8988T (cell line): Measurements from ENCODE around the gene AATK.

Source experiments
- DNase-seq: peaks from one replicate; pipeline ENCODE4 v3.0.0; 2011

AATK gene

DNA sequence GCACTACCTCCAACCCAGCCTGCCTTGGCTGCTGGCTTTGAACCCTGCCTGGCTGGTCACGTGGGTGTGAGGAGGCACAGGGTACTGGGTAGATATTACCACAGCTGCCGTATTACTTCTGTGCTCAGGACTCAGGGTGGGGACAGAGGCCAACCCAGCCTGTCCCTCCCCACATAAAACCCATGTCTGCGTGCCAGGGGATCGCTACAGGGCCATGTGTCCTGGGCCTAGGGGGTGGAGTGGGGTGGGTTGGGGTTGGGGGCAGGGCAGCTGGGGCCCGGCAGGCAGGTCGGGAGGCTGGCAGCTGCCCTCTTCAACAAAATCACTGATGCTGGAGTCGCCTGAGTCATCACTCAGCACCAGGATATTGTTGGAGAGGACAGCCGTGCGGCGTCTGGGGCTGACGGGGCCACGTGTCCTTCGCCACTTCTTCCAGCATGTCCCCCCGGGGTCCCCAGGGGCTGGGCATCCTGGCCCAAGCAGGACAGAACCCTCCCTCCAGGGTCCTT is 40.4 kb downstream of the AATK start:
- DNase-seq = no peak

DNA sequence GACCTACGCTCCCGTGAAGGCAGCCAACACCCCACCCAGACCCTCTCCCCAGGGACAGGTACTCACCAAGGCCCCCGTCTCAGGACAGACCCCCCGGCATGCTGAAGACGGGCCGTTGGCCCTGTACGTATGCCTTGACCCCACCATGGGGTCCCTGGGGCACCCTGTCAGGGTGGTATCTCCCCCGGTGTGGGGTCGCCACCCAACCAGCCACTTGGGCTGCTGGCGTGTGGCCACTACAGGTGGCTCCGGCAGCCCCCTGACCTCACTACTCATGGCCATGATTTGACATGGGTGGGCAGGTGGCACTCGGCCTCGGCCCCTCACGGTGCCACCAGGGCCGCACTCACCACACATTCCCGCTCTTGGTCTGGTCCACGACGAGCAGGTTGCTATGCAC is 41.6 kb downstream of the AATK start:
- no peak for DNase-seq

DNA sequence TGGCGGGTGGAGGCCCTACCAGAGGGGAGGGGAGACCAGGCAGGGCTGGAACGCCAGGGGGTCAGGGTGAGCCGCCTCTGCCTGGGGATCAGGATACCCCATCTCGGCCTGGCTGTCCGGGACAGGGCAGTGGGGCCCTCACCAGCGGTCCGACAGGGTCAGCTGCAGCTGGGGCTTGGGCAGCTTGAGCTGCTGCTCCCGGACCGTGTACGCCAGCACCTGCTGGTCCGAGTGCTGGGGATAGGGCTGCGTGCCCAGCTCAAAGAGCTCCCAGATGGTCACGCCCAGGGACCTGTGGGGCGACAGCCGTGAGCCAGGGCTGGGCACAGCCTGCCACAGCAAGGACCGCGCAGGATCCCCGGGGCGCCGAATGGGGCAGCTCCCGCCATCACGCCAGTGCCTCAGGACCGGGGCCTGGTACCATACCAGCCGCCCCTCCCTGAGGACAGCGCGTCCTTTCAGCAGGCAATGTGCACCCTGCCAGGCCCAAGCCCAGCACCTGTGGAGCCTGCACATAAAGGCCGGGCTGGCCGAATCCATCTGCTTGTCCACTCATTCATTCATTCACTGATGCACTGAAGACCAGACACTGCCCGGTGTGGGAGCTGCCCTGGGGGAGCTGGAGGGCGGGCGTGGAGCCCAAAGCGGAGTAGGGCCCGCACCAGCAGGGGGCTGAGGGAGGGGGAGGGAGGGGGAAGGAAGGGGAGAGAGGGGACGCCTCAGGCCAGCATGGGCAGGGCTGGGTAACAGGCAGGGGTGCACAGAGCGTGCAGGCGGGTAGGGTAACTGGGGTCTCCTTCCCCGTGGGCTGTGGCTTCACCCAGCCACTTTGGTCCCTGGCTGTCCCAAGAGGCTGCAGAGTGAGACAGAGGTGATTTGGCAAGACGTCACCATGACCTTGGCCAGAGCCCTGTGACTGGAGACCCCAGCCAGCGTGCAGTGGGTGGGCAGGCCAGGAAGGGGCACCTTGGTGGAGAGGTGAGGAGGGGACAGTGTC is 42.7 kb downstream of the AATK start:
- no peak for DNase-seq

DNA sequence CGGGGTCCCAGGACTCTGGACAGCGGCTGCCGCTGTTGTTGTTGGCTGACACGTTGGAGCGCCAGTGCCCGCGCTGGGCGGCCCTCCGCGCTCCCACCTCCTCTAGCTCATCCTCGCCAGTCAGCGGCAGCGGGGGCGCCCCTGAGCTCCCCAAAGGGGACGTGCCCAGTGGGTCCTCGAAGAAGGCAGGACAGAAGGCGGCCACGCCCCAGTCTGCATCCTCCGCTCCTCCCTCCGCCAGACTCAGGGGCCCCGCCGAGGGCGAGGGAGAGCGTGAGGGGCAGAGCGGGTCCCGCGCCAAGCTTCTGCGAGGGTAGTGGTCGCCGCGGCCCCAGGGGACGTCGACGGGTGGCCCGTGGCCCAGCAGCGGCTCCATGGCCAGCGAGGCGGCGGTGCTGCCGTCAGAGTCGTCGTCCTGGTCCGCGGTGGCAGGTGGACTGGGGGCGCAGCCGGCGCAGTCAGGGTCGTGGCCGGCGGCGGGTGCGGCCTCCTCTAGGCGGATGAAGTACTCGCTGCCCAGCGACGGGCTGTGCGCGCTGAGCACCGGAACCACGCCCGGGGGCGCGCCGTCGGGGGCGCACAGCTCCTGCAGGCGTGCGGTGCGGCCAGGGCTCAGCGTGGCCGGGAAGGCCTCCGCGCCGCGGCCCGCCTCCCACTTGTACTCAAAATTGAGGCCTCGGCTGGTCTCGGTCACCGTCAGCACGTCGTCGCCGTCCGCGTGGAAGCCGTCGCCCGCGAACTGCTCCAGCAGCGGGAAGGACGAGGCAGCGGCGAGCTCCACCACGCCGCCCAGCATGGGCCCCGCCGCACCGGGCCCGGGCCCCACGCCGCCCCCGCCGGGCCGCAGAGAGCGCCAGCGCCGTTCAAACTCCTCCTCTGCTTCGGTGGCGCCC is 43.9 kb downstream of the AATK start:
- no peak for DNase-seq

DNA sequence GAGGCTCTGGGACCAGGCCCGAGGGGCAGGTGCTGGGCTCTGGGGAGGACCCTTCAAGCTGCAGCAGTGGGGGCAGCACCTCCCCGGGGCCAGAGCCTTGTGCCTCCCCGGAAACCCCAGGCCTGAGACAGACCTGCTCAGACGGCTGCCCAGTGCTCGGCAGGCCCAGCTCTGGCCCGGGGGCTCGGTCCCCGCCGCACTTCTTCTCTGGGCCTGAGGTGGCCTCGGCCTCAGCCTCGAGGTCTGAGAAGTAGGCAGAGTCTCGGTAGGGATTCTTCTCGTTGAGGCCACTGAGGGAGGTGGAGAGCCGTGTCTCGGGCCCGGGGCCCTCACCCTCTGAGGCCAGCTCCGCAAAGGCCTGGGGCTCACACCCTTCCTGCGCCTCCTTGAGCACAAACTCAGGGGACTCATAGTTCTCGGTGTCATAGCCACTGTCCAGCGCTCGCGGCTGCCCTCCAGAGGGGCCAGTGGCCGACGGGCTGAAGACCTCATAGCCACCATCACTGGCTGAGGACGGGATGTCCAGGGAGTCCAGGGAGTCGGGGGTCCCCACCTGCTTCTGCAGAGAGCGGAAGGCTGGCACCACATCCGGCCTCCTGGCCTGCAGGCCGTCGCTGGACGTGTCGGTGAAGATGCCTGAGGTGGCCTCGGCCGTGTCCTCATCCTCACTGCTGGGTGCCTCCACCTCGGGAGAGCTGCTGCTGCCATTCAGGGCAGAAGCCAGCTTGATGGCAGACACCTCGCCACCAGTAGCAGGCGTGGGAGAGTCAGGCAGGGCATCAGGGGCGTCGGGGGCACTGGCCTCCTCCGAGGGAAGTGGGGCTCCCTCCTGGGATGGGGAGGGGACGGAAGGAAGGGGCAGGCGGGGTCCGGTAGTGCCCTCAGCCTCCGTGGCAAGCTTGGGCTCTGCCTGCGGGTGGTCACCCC is 45.1 kb downstream of the AATK start:
- DNase-seq = no peak

DNA sequence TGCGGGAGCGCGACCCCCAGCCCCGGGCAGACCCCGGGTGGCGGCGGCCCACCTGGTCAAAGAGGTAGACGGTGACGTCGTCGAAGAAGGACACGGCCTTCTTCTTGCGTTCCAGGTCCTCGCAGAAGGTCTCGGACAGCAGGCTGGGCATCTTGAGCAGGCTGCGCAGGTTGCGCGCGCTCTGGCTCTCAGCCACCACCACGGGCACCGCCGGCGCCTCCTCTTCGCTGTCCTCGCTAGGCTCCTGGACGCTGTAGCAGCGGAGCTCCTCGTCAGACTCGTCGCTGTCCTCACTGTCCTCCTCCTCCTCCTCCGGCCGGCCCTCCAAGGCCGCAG is 45.9 kb downstream of the AATK start:
- no peak for DNase-seq

DNA sequence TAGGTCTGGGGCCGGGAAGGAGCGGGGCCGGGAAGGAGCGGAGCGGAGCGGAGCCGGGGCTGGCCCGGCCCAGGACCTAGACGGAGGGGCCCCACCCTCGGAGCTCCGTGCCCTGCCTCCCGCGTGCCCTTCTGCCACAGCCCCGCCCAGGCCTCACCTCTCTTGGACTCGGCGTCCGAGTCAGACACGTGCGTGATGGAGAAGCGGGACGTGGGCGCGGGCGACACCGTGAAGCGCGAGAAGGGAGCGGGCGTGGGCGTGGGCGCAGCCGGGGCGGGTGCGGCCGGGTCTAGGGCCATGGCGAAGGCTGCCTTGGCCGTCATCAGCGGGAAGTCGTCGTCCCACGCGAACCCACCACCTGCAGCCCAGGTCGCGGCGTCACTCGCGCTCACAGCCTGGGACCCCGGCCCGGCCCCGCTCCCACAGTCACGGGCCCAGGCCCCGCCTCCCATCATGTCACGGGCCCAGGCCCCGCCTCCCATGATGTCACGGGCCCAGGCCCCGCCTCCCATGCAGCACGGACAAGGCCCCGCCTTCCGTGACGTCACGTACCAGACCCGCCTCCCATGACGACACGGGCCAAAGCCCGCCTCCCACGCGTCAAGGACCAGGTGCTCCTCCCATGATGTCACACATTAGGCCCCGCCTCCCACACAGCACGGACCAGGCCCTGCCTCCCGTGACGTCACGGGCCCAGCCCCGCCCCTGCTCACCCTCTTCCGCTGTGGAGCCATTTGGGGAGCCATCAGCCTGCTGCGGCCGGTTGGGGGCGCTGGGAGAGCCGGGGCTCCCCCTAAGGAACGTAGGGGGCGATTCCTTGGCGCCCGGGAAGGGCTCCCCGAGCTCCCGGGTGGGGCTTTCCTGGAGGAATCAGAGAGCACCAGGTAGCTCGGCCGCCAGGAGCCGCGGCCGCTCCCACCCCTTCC is 46.5 kb downstream of the AATK start:
- DNase-seq = peak; percentile 96

DNA sequence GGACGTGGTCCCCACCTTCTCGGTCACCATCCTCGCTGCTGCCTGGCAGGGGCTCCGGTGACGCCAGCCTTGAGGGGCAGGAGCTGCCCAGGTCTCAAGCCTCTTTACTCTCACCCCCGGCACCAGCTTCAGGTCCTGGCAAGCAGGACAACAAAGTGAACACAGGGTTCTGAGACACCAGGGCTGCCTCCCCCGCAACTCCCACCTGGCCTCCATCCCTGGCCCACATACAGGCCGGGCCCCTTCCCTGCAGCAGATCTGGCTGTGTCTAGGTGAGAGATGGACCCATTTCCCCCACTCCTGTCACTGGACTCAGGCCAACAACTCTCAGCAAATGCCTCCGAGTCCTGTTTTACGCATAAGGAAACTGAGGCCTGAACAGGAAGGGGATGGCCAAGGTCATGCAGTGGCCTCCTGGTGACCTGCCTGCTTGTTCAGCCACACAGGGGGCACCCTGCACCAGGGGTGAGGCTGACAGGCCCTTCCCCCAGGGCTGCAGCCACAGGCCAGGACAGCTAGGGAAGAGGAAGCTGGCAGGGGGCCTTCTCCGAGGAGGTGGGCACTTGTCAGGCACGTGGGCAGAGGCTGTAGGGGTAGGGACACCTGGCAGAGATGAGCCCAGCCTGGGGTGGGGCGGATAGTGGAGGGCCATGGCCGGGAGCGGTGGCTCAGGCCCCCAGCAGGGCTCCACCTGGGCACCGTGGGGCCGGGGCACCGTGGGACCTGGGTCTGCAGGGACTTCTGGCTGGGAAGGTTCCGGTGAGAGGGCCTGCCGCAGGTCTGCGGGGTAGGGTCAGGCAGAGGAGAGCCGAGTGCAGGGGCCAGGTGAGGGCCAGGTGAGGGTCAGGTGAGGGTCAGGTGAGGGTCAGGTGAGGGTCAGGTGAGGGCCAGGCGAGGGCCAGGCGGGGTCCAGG is 47.5 kb downstream of the AATK start:
- no peak for DNase-seq

DNA sequence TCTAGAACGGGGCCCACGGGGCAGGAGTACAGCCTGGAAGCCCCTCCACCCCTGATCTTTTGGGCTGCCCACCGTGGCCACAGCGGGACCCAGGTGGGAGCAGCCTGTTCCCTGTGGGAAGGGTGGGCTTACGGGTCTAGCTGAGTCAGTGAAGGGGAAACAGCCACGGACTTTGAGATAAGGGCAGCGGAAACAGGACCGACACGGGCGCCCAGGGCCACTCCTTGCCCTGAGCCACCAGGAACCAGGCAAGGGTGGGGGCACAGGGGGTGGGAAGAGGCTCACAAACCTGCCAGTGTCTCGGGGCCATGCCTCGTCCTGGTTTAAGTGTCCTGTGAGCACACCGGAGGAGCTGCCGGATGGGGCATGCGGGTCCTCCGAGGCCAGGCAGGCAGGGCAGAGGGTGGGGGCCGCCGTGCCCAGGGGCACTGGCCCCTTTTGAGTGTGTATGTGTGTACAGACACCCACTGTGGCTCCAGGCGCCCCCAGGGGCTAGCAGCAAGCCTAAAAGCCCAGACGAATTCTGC is 48.3 kb downstream of the AATK start:
- DNase-seq = no peak

DNA sequence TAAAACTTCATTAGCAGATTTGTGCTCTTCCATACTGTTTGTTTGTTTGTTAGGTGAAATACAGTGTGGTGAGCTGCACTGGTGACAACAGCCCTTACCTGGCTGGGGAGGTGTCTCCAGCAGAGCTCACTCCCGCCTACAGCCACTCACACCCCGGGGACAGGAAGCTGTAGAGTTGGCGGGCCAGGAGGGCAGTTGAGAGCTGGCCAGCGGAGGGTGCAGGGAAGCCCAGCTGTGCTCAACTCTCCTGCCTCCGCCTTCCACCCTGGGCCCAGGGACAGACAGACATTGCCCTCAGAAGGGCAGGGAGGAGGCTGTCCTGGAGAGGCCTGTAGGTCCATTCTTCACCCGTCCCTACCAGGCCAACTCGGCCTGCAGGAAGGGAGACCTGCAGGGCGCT is 49.3 kb downstream of the AATK start:
- no peak for DNase-seq

DNA sequence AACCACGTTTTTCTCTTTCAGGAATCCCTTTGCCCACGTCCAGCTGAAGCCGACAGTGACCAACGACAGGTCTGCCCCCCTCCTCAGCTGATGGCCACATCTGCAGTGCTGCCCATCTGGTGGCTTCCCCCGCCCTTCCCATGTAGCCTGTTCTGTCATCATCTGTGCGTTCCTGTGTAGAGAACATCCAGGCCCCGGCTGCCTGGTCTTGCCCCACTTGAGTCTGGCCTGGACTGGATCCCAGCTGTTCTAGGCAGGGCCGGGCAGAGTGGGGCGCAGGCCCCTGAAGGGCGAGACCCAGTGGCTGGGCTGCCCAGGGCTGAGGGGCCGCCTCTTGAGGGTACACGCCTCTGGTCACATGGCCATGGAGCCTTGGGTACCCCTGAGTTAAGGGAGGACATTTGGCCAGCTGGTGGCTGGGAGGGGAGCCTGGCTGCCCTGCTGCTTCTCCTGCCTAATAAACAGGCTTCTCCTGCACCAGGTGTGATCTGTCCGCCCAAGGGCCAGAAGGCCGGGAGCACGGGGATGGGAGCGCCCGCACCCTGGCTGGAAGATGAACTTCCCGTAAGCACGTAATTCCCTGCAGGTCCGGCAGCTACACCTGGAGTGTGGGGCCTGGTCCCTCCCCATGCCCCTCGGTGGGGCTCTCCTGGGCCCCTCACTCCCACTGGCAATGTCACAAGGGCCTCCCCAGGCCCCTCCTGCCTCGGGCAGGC is 50.1 kb downstream of the AATK start:
- no peak for DNase-seq

DNA sequence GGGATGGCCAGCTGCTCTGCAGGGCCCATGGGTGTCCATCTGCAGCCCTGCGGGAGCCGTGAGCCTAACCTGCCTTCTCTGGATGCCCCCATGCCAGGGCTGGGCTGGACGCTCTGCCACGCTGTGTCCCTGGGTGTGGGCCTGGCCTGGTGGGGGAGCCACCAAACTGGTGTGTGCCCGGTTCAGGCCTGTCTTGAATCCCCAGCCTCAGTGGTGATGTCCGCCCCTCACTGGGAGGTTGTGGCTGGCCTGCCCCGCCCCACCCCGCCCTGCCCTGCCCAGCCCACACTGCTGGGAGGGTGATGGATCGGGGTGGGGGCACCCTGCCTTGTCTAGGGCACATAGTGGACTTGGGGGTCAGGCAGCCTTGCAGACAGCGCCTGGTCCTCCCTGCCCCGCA is 50.8 kb downstream of the AATK start:
- DNase-seq = no peak

DNA sequence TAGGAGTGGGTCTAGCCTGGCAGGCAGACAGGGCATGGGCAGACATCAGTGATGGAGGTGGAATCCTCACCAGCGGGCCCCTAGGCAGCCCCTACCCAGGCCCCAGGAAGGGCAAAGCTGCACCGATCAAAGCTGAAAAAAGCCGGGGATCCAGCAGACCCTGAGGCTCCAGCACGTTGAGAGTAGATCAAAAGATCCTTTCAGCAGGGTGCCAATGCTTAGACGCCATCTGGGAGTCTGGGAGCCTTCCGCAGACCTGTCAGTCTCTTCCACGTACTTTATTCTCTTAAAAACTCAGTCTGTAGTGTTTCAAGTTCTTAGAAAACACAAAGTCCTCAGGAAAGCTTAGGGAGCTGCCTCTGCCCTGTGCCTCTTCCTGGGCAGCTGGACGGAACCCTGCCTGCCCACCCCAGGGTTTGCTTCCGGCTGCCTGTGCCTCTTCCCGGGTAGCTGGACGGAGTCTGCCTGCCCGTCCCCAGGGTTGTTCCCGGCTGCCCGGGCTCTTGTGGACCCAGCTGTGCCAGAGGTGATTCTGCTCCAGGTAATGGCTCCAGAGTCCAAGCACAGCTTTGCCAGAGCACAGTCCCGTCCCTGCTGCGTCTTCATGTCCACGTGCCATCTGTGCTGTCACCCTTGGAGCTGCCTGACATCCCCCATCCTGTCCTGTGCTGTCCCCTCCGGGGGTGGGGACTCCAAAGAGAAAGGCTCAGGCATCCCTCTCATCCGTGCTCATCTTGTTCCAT is 51.5 kb downstream of the AATK start:
- DNase-seq = no peak

DNA sequence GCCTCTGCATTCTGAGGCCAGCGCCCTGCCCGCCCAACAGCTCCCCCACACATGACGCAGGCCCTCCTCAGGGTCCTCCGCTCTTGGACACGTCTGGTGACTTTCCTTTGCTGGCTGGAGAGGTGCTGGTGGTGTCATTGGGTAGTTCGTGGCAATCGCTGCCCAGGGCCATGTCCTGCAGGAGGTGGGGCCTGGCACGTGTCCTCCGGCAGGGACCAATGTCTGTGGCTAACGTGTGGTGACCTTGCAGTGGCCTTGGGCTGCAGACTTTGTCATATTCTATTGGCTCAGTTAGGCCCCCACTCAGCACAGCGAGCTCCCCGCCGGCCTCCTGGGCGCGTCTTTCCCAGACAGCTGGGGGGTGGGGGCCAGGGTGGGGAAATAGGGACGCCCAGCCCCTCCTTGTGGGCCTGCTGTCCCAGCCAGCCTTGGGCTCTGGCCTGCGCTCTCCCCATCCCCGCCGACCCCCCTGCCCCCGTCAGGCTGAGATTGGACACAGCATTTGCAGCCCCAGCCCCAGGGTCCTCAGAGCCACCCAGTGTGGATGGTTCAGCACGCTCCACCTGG is 52.8 kb downstream of the AATK start:
- DNase-seq = no peak

DNA sequence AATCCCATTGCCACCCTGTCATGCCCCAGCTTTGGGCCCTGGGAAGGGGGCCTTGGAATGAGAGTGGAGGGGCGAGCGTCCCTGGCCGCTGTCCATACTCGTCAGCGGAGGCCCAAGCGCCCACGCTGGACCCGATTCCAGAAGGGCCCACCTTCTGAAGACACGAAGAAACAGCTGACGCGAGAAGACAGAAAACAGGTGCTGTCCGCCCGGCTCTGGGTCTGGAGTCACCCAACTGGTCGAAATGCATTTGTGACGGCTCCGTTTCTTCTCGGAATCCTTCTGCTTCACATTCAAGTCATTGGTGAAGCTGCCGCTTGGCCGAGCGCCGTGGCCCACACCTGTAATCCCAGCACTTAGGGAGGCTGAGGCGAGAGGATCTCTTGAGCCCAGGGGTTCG is 53.6 kb downstream of the AATK start:
- DNase-seq = no peak

DNA sequence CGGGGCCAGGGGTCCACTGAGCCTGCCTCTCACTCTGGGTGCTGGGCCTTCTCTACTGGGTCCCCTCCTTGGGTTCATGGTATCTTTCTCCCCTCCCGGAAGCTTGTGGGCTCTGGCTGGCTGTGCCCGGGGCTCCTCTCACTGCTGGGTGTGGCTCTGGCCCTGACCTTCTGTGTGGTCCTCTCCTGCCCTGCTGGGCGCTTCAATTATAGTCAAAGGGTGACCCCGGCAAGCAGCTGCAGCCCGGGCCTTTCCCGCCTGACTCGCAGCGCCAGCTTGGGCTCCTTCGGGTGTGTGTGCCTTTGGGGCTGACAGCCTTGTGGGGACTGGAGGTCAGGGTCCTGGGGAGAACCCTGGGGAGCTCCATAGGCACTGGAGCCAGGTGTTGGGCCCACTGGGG is 55.0 kb downstream of the AATK start:
- DNase-seq = no peak

DNA sequence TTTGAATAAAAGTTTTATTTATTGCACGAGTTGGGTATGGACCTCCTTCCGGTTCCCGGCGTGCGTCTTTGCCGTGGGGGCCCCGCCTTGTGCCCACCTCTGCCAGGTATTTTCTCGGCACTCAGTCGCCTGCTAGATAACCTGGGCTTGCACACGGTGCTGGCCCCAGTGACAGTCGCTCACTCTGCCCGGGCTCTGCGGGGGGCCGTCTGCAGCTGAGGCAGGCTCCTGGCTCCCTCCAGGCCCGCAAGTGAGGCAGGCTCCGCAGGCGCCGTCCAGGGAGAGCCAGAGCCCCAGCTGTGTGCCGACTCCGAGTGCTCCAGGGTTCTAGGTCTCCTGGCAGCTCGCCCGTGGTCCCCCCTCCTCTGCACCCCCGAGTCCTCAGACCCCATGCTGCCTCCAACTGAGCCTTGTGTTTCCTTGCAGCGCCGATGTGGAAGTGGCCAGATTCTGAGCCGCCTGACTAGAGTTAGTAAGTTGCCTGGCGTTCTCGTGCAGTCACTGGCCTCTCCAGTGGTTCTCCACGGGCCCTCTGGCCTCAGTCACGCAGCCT is 55.5 kb downstream of the AATK start:
- DNase-seq = no peak

DNA sequence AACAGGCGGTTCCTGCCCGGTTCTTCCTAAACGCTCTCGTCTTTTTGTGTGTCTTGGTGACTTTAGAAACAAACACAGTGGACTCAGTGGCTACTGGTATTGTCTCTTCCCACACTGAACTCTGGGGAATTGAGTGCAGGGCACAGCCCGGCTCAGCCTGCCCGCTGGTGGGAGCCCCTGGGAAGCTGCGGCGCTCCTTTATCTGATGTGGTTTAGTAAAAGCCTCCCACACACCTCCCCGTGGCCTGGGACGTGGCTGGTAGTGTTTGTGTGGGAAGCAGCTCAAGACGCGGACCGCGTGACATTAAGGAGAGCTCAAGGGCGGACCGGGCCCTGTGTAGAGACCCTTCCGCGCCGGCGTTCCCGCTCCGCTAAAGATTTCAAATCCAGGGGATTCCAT is 56.1 kb downstream of the AATK start:
- DNase-seq = no peak
